Mucosa of rectum (tissue), 2 donors: ENCODE data around the gene SLC1A1.

Experiments
- H3K27ac ChIP-seq, 2 donors: one replicate each; pipeline ENCODE4 v1.7.0; 2013; ENCODE audit warnings: inconsistent platforms in 2 of 2, low read depth in 2 of 2, low read length in 2 of 2
- H3K27me3 ChIP-seq, 2 donors: one replicate each; pipeline ENCODE4 v1.7.0; 2013; ENCODE audit warnings: low read length in 2 of 2; ENCODE audit not compliant: control insufficient read depth in 2 of 2, insufficient read depth in 2 of 2
- H3K36me3 ChIP-seq, 2 donors: one replicate each; pipeline ENCODE4 v1.7.0; 2013; ENCODE audit warnings: low read length in 2 of 2; ENCODE audit not compliant: control insufficient read depth in 2 of 2, insufficient read depth in 2 of 2
- H3K4me1 ChIP-seq, 2 donors: one replicate each; pipeline ENCODE4 v1.7.0; 2013; ENCODE audit warnings: low read length in 2 of 2, mild to moderate bottlenecking in 1 of 2; ENCODE audit not compliant: control insufficient read depth in 2 of 2, insufficient read depth in 2 of 2
- H3K4me3 ChIP-seq, 2 donors: one replicate each; pipeline ENCODE4 v1.7.0; 2013; ENCODE audit warnings: low read length in 2 of 2
- H3K9ac ChIP-seq, 2 donors: one replicate each; pipeline ENCODE4 v1.7.0; 2013; ENCODE audit warnings: low read length in 2 of 2, low read depth in 1 of 2, mild to moderate bottlenecking in 1 of 2
- H3K9me3 ChIP-seq, 2 donors: one replicate each; pipeline ENCODE4 v1.7.0; 2013; ENCODE audit warnings: low read length in 2 of 2; ENCODE audit not compliant: control insufficient read depth in 2 of 2
- donor health status: healthy.
- donor health status: Normal muscosa, but diverticular disease.

The SLC1A1 gene

DNA sequence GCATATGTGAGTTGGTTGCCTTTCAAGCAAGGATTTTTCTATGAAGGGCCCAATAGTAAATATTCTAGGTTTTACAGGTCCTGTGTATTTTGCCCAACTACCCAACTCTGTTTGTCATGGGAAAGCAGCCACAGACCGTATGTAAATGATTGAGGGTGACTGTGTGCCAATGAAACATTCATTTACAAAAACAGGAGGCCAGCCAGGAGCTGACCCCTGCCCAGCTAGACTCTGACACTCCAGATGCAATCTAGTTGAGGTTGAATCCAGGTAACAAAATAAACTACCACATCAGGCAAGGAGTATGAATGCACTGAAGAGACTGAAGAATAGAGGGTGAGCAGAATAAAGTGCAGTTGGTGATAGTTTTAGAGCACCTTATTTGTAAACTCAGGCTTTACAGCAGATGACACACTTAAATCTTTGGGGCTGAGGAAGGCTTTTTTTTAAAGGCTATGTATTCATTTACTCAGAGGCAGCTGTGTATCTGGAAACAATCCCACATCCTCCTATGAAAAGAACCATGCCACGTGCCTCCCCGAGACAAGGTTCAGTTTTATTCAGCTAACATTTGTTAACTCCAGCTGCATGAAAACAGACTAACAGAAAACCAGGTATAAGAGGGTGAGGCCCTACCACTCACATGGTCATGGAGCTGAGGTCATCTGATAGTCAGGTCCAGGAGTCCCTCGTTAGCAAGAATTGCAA, 60.7 kb downstream of the SLC1A1 start:
- H3K4me3 ChIP-seq = no peak overlapping the region
- H3K36me3 ChIP-seq = no peaks in the 10 kb centered on the region
- no peaks in the 10 kb centered on the region for H3K27me3 ChIP-seq
- H3K4me1 ChIP-seq = peaks cover 0 to 2% of the 10 kb centered on the region in 2 donors
- H3K27ac ChIP-seq = no peak overlapping the region
- no peaks in the 10 kb centered on the region for H3K9me3 ChIP-seq
- no peak overlapping the region for H3K9ac ChIP-seq

DNA sequence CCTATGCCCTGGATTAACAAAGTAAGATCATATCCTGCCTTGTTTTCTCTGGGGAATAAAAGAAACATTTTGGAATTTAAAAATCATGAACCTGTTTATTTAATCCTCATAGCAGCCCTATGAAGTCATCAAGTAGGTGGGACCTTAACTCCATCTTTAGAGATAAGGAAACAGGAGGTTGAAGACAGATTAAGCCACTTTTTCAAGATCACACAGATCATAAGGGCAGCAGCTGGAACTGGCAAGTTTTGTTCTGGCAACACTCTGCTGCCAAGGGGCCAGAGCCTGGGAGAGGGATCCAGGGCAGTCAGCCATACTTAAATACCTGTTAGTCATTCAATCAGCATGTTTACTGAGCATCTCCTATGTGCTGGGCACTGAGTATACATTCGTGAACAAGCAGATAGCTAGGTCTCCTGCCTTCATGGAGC, 63.7 kb downstream of the SLC1A1 start:
- H3K36me3 ChIP-seq = no peaks in the 10 kb centered on the region
- no peak overlapping the region for H3K27ac ChIP-seq
- no peaks in the 10 kb centered on the region for H3K9me3 ChIP-seq
- no peak overlapping the region for H3K9ac ChIP-seq
- H3K4me1 ChIP-seq = peaks cover 0 to 2% of the 10 kb centered on the region in 2 donors
- H3K4me3 ChIP-seq = no peak overlapping the region
- H3K27me3 ChIP-seq = no peaks in the 10 kb centered on the region

DNA sequence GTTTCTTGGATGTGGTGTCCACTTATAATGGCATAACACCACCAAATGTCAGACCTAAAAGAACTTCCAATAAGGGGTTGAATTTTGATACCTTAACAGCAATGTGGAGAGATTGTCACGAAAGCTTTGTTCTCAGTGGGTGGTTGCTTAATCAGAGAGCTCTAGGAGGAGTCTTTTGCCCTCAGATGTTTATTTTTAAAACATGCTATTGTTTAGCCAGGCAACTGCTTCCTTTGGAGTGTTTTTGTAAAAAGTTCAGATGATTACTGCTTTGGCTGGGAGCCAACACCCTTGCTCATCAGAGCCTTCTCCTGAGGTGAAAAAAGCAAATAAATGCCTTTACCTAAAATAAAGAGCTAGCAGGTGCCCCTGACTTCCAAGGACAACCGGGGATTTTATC, 65.0 kb downstream of the SLC1A1 start:
- Histone ChIP-seq H3K27me3 (no peaks in the 10 kb centered on the region), H3K9ac (no peak overlapping the region), H3K36me3 (no peaks in the 10 kb centered on the region), H3K4me3 (no peak overlapping the region), H3K27ac (no peak overlapping the region), H3K4me1 (peaks cover 0 to 2% of the 10 kb centered on the region in 2 donors), H3K9me3 (no peaks in the 10 kb centered on the region)

DNA sequence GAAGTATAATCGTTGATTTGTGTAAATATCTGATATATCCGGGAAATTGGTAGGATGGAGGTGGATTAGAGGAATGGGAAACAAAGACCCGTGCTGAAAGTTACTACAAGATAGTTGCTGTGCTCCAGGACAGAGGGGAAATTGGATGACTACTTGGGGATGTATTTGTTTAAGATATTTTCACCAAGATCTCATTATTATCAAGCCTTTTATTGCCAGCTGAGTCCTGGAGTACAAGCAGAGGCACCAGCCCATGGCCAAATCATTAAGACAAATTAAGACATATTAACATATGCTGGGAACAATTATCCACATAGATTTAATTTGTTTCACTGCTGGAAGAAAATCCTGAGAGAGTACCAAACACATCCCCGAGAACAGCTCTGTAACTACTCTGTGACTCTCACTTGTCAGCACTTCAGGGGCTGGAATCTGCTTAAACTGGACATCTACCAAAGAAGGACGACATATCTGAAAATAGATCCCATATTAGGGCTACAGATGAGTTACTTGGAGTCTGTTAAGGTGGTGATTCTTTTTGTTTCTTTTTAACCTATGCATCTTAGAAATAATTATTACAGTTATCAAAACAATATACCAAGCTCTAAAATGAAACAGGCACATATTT, 68.2 kb downstream of the SLC1A1 start:
- H3K9me3 ChIP-seq = no peaks in the 10 kb centered on the region
- no peak overlapping the region for H3K9ac ChIP-seq
- no peak overlapping the region for H3K4me3 ChIP-seq
- H3K27ac ChIP-seq = no peak overlapping the region
- no peaks in the 10 kb centered on the region for H3K4me1 ChIP-seq
- H3K36me3 ChIP-seq = no peaks in the 10 kb centered on the region
- H3K27me3 ChIP-seq = no peaks in the 10 kb centered on the region

DNA sequence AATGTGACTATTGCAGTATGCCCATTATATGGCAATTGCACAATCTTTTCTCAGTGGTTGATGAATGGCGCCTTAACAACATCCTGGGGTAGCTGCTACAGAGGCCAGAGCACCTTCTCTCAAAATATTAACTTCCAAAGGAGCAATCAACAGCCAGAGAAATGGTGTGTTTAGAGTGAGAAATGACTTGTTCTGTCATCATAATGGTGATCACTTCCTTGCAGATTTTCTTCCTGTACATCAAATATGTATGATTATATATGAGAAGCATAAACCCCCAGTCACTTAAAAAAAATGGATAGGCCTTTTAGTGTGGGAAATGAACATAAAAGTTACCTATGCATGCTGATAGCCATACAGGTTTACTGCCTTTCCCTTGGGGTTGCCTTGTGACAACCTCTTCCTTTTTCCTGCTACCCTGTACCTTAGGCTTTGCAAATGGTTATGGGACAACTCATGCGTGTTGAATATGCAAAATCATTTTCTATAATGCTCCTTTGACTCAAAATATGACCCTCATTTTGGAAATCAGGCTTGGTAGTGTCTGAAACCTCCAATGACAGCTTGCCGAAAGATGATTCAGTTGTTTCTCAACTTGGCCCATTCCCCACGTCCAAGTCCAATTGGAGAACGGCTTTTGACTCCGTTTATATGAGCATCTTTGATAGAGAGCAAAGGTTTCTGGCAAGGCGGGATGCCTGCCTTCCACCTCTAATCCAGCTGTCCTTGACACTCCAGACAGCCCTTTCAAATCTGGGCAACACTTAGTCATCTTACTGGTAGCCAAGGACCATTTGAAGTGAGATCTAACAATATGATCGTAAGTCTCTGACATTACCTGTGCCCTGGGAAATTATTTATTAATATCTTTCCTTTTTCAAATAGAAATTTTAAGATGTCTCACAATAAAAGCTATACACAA, 69.3 kb downstream of the SLC1A1 start:
- H3K9ac ChIP-seq = no peak overlapping the region
- H3K36me3 ChIP-seq = no peaks in the 10 kb centered on the region
- H3K9me3 ChIP-seq = no peaks in the 10 kb centered on the region
- no peaks in the 10 kb centered on the region for H3K4me1 ChIP-seq
- no peaks in the 10 kb centered on the region for H3K27me3 ChIP-seq
- H3K27ac ChIP-seq = no peak overlapping the region
- H3K4me3 ChIP-seq = no peak overlapping the region

DNA sequence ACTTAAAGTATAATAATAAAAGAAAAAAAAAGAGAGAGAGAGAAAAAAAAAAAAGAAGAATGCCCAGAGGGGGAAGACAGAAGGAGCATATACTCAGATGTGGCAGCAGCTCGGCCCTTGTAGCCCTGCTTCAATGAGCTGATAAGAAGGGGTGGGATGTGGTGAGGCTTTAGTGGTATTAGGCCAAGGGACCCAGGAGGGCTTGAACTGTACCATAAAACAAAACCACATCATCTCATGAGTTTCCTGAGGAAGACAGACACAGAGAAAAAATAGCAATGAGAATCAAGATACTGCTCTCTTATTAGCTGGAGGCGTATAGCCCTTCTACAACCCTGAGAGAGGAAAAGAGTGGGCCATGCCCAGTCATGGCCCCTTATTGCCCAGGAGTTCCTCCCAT, 72.8 kb downstream of the SLC1A1 start:
- H3K27me3 ChIP-seq = no peaks in the 10 kb centered on the region
- no peak overlapping the region for H3K9ac ChIP-seq
- no peak overlapping the region for H3K4me3 ChIP-seq
- H3K9me3 ChIP-seq = no peaks in the 10 kb centered on the region
- H3K27ac ChIP-seq = no peak overlapping the region
- H3K4me1 ChIP-seq = no peaks in the 10 kb centered on the region
- H3K36me3 ChIP-seq = no peaks in the 10 kb centered on the region

DNA sequence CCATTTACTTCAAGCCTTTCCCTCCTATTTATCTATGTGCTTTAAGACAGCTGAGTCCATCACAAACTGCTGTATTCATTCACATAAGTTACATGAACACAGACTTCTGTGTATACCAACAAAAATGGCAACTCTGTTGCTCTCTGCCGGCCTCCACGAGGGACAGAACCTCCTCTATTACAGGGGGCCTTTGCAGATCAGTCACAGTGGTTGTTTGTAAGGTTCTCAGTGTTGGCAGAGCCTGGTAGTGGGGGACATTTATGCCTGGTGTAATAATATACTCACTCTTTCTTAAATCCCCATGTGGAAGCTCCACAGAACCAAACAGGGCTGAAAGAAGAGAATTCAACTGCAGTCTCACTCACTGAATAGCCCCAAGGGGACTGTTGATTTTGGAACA, 76.5 kb downstream of the SLC1A1 start:
- Histone ChIP-seq H3K27me3 (no peaks in the 10 kb centered on the region), H3K9ac (no peak overlapping the region), H3K4me1 (no peaks in the 10 kb centered on the region), H3K27ac (no peak overlapping the region), H3K36me3 (no peaks in the 10 kb centered on the region), H3K4me3 (no peak overlapping the region), H3K9me3 (no peaks in the 10 kb centered on the region)

DNA sequence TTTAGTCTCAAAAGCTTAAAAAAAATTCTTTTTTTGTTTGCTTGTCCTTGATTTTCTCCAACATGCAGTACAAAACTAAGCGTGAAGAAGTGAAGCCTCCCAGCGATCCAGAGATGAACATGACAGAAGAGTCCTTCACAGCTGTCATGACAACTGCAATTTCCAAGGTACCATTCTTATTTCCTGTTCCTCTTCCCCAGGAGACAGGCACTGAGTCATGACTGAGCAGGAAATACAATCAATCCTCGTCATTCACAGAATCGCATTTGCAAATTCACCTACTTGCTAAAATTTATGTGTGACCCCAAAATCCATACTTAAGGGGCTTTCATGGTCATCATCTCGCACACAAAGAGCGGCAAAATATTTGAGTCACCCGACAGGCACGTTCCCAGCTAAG, 77.3 kb downstream of the SLC1A1 start:
- H3K4me1 ChIP-seq = no peaks in the 10 kb centered on the region
- no peaks in the 10 kb centered on the region for H3K36me3 ChIP-seq
- H3K4me3 ChIP-seq = no peak overlapping the region
- H3K9me3 ChIP-seq = no peaks in the 10 kb centered on the region
- no peaks in the 10 kb centered on the region for H3K27me3 ChIP-seq
- no peak overlapping the region for H3K27ac ChIP-seq
- H3K9ac ChIP-seq = no peak overlapping the region

DNA sequence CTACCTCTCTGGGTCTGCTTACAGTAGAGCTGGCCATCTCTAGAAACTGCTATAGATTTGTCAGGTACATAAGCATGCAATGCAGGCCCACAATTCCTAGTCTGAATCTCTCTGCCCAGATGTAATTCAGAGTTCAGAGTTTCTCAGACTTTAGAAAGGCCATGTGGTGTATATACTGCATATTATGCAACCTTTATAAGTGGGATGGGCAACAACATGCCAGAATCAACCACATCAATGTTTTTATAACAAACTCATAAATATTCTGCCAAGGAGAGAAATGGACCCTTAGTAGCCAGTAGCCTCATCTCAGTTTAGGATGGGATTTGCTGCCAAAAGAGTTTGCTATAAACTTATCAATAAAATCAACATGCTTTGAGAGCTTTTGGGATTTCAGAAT, 78.8 kb downstream of the SLC1A1 start:
- Histone ChIP-seq H3K4me1 (no peaks in the 10 kb centered on the region), H3K27ac (no peak overlapping the region), H3K9ac (no peak overlapping the region), H3K4me3 (no peak overlapping the region), H3K27me3 (no peaks in the 10 kb centered on the region), H3K9me3 (no peaks in the 10 kb centered on the region), H3K36me3 (peaks cover 0 to 4% of the 10 kb centered on the region in 2 donors)
